ENCODE results near the gene ZNF35.

Gene ZNF35

DNA sequence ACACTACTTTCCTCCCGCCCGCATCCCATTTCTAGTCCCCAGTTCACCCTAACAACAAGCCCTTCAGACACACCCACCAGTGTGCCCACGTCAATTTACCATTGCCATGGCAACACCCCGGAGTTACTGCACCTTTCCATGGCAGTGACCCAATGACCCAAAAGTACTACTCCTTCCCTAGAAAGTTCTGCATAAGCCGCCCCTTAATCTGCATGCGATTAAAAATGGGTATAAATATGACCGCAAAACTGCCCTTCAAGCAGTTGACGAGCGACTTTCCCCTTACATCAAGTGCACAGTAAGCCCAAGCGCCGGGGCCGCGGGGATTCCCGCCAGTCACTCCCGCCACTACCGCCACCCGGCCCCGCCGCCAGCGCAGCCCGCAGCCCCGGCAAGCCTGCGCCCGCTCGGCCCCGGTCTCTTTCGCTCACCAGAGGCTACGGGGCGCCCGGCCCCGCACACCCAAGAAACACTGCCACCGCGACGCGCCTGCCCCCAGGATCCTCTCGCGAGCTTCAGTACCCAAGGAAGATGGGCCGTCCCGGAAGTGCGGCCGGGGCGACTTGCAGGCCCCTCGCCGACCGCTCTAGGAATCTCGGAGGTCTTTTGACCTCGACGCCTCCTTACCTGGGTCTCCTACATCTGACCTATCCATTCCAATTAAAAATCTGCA lies 36.7 kb downstream of the ZNF35 start:
- Histone ChIP-seq H3K4me1 (peaks cover 0 to 15% (median 2%) of the 10 kb centered on the region in 4 donors), H3K9me3 (peaks cover 3 to 37% (median 12%) of the 10 kb centered on the region in 3 donors), H3K4me3 (peak overlapping the region; percentile 72 to 76), H3K27me3 (peaks cover 0 to 4% of the 10 kb centered on the region in 2 donors), H3K36me3 (peaks cover 11 to 21% (median 11%) of the 10 kb centered on the region in 3 donors), H3K27ac (peak overlapping the region in 1 of 2 donors; percentile 57)
- TF ChIP-seq, protein P1, sequence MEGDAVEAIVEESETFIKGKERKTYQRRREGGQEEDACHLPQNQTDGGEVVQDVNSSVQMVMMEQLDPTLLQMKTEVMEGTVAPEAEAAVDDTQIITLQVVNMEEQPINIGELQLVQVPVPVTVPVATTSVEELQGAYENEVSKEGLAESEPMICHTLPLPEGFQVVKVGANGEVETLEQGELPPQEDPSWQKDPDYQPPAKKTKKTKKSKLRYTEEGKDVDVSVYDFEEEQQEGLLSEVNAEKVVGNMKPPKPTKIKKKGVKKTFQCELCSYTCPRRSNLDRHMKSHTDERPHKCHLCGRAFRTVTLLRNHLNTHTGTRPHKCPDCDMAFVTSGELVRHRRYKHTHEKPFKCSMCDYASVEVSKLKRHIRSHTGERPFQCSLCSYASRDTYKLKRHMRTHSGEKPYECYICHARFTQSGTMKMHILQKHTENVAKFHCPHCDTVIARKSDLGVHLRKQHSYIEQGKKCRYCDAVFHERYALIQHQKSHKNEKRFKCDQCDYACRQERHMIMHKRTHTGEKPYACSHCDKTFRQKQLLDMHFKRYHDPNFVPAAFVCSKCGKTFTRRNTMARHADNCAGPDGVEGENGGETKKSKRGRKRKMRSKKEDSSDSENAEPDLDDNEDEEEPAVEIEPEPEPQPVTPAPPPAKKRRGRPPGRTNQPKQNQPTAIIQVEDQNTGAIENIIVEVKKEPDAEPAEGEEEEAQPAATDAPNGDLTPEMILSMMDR (IDR thresholded peaks at IDR 0.05): no peak
- intact Hi-C loops (cut with DNase I; ENCODE audit: low total_unique reads): no loop called here
- DNase-seq: peak; percentile 58 to 74

DNA sequence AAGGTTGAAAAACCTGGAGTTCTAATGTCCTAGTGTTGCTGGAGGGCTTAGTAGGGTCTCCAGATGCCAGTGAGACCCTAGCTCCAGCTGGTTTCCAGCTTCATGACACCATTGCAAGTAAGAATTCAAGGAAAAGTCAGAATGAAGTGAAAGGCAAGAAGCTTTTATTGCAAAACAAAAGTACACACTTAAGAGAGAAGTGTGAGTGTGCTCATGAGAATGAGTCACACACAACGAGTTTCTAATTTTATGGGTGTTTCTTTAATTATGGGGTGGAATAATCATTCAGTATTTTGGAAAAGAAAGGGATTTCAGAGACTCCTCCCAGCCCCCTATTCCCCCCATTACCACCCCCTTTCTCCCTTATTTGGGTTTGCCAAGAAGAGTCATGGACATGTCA lies 39.4 kb downstream of the ZNF35 start:
- H3K4me3 ChIP-seq: no peak overlapping the region
- intact Hi-C loops (cut with DNase I; ENCODE audit: low total_unique reads): no loop called here
- TF ChIP-seq, protein P1 (IDR thresholded peaks at IDR 0.05): no peak
- H3K27me3 ChIP-seq: peaks cover 0 to 4% of the 10 kb centered on the region in 2 donors
- H3K27ac ChIP-seq: no peak overlapping the region
- peaks cover 0 to 15% (median 2%) of the 10 kb centered on the region in 4 donors for H3K4me1 ChIP-seq
- peaks cover 0 to 13% (median 0%) of the 10 kb centered on the region in 3 donors for H3K9me3 ChIP-seq
- H3K36me3 ChIP-seq: peaks cover under 1 to 12% (median 11%) of the 10 kb centered on the region in 3 donors
- no peak for DNase-seq

Data from tibial artery (tissue), 4 donors.